GM12873 (cell line): Measurements from ENCODE around the gene DIP2C.

Source experiments
- TF ChIP-seq, protein P1 (sequence below): IDR thresholded peaks from 2 replicates; pipeline ENCODE4 v1.5.1; 2012; ENCODE audit warnings: low read depth, mild to moderate bottlenecking, moderate library complexity, low read length, control low read depth; ENCODE audit not compliant: insufficient read depth; ENCODE audit errors: missing control alignments

DIP2C gene

DNA sequence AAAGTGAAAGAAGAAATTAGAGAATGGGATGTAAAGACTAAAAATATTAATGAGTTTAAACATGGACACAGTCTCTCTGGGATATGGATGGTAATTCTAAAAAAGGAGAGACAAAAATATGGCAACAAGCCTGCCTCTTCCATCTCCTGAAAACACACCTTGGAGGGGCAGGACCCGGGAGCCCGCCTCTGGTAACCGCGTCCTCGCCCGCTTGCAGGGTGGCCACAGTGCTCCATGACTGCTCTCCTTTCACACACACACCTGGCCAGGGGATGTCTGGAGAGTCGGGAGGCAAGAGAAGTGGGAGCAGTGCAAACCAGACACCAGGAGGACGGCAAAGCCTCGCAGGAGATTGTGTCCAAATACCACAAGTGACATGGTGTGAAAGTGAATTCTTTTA is 387.9 kb downstream of the DIP2C start:
- TF ChIP-seq, protein P1, sequence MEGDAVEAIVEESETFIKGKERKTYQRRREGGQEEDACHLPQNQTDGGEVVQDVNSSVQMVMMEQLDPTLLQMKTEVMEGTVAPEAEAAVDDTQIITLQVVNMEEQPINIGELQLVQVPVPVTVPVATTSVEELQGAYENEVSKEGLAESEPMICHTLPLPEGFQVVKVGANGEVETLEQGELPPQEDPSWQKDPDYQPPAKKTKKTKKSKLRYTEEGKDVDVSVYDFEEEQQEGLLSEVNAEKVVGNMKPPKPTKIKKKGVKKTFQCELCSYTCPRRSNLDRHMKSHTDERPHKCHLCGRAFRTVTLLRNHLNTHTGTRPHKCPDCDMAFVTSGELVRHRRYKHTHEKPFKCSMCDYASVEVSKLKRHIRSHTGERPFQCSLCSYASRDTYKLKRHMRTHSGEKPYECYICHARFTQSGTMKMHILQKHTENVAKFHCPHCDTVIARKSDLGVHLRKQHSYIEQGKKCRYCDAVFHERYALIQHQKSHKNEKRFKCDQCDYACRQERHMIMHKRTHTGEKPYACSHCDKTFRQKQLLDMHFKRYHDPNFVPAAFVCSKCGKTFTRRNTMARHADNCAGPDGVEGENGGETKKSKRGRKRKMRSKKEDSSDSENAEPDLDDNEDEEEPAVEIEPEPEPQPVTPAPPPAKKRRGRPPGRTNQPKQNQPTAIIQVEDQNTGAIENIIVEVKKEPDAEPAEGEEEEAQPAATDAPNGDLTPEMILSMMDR = no peak

- TF ChIP-seq, protein P1 = no peak
These were observed 389.5 kb downstream of the DIP2C start for GRCh38 chr10:299969-300368.

DNA sequence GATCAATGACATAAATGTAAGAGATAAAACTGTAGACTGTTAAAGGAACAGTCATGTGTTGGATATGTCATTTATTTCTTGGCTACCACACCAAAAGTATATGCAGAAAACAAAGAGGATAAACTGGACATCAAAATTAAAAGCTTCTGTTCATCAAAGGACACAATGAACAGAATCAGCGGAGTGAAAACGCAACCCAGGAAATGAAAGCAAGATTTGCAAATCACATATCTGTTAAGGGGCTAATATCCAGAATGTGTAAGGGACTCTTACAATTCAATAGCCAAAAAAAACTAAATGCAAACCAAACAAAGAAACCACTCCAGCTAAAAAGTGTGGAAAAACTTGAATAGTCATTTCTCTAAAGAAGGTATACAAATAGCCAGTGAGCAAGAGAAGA is 390.0 kb downstream of the DIP2C start:
- TF ChIP-seq, protein P1 = no peak

DNA sequence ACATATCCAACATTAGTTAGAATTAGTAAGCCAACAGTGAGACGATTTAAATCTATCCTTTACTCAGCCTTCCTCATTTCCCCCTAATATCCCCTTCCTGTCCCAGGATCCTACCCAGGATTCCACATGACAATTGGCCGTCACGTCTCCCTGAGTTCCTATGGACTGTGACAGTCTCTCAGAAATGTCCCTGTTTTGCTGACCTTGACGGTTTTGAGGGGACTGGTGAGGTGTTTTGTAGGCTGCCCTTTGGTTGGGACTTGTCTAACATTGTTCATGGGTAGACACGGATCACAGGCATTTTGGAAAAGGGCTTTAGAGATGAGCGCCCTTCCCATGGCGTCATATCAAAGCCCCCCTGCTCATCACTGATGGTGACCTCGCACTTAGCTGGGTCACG is 391.4 kb downstream of the DIP2C start:
- TF ChIP-seq, protein P1 = no peak

GRCh38 chr10:297567-297966 is 391.9 kb downstream of the DIP2C start:
- TF ChIP-seq, protein P1 = no peak

DNA sequence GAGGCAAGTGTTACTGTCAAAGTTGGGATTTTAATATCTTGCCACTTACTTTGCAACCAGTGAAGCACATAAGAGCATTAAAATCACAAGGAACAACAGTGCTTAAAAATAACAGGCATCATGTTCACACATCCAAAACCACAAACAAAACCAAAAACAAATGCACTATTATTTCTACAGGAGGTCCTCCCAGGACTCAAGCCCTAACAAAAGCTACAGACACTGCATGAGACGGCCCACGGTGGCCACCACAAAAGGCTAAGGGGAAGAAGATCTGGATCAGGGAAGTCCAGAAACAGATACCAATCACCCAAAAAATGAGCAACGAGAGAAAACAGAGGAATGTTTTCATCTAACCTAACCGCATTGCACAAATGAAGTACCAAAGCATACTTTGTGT is 395.8 kb downstream of the DIP2C start:
- TF ChIP-seq, protein P1 = no peak

DNA sequence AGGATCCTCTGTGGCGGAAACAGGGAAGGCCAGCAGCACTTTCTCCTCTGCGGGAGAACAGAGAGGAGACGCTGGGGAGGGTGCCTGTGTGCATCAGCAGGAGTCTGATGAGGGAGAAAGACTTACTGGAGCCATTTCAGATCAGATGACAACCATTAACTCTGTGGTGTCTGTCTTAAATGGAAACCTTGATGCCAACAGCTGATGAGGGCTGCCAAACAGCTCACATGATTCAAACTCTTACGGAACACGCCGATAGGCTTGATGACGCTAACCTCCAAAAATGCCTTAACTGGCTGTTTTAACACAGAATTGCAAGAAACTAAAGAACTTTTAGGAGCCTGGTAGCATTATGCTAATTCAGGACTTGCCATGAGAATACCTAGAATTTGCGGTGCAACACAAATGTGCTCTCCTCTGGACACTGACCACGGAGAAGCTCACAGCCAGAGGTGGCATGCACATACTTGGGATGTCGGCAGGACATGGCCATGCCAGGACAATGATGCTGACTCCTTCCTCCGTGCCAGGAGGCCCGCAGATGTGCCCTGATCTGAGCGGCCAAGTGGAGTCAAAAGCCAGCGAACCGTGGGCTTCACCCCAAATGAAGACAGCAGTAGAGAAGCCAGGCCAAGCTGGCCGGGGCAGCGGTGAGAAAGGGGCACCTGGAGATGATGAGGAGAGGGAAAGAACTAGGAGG is 399.3 kb downstream of the DIP2C start:
- TF ChIP-seq, protein P1 = no peak

- TF ChIP-seq, protein P1 = no peak
These were observed 399.9 kb downstream of the DIP2C start for GRCh38 chr10:289581-289980.
